COLO668 (cell line): Measurements from ENCODE around the gene ESYT1.

Experiments used
- DNase-seq: peaks from one replicate; lab custom pipeline; 2025; ENCODE audit not compliant: unreplicated experiment; lab: John Stamatoyannopoulos, UW

ESYT1 gene

DNA sequence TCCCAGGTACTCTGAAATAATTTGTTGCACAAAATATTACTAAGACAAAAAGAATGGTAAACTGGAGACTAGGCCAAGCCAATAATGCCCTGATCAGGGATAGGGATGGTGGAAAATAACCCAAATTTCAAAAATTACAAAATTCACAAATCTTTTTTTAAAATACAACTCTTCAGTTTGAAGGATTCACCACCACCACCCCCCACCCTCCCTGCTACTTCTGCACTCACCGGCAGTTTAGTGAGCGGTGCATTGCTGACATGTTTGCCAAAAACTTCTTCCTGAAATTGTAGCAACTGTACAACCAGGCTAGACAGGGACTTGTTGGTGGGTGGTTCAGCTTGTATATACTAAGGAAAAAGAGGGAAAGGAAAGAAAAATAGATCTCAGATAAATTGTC lies 58.9 kb downstream of the ESYT1 start:
- DNase-seq: no peak

GRCh38 chr12:56188131-56188777 lies 60.2 kb downstream of the ESYT1 start:
- DNase-seq: no peak

- peak; percentile 34 for DNase-seq
These were observed 60.7 kb downstream of the ESYT1 start for GRCh38 chr12:56188778-56189098.

DNA sequence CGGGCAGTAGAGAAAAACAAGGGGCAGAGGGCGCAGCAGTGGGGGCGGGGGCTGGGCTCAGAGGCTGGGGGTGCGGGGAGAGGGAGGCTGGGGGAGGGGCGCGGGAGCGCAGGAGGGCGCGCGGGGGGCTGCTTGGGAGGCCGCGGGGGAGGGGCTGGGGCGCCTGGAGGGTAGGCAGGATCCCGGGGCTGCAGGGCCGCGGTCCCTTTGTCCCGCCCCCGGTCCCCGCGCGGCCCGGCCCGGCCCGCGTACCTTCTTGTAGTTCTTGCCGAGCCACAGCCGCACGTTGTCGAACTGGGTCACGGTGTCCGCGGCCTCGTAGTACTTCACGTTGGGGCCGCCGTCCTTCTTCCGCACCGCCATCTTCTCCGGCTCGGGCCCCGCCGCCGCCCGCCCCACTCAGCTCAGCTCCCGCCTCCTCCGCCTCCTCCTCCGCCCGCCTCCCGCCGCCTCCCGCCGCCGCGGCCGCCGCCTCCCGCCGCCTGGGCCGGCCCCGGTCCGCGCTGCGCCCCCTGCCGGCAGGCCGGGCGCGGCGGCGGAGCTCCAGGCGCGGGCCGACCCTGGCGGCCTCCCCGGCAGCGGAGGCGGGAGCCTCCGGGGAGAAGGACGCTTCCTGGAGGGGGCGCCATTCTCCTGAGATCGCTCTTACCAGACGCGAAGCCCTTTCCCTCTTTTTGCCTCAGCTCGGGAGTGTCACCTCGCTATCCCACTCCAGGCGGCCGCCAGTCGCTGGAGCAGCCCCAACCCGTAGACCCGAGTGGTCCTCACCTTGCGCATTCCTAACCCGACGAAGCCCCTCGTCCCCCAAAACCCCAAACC lies 61.2 kb downstream of the ESYT1 start, which contains the start of gene SMARCC2:
SMARCC2 (minus strand) TSS at position 385 of the 819 bp plus-strand sequence; CDS start at position 363, 22 bp downstream.
- peak; percentile 88 for DNase-seq

DNA sequence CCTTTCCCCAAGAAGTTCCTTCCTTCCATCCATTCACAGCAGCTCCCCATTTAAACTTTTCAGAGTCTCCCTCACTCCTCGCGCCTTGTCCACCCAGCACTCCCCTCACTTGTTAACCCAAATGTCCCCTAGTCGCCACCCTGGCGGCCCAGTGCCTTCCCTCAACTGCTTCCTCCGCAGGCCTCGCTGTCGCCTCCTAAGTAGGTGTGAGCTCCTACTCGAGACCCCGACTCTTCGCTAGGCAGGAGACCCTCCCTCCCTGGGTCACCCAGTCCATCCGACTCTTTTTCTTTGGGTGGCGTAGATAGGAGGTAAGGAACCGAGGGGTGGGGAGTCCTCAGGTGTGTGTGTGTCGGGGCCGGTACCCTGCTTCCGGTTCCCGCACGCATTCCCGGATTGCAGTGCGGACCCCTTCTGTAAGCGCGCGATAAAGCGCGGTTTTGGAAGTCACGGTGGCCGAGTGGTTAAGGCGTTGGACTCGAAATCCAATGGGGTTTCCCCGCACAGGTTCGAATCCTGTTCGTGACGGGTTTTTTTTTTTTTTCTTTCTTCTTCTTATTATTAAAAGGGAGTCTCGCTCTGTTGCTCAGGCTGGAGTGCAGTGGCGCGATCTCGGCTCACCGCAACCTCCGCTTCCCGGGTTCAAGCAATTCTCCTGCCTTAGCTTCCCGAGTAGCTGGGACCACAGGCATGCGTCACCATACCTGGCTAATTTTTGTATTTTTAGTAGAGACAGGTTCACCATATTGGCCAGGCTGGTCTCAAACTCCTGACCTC lies 62.0 kb downstream of the ESYT1 start:
- peak; percentile 80 for DNase-seq

GRCh38 chr12:56190695-56191155 lies 62.7 kb downstream of the ESYT1 start:
- no peak for DNase-seq

- DNase-seq: no peak
These were observed 64.5 kb downstream of the ESYT1 start for GRCh38 chr12:56192582-56192981.

DNA sequence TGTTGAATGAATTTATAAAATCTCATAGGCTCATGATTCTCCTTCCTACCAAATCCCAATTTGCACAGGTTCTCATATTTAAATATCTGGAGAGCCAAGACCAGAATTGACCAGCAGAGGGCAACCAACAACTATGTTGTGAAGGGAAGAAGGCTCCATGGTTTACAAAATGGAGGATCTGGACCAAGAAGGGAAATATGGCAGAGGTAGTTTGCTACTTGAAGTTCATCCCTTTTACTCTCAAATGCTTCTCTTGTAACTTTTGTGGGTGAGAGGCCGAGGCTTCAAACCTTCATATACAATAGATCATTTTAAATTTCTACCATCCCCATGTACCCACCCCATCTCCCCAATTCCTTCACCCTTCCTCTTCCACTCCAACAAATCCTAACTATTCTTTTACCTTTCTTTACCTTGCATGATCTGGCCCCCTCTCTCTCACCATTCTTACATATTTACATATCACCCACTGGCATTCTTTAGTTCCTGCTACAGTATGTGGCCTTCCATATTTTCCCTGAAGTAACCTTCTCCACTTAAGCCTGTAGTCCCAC lies 65.0 kb downstream of the ESYT1 start:
- peak; percentile 75 for DNase-seq
